ENCODE results near the gene FCHSD2.

The FCHSD2 gene

GRCh38 chr11:72899238-72899637, 242.9 kb downstream of the FCHSD2 start:
- Histone ChIP-seq H3K4me1 (ENCODE audit: control insufficient read depth in 2 of 2, insufficient read depth in 2 of 2, low read length in 2 of 2) (no peaks in the 10 kb centered on the region), H3K27ac (ENCODE audit: low read depth in 2 of 2, low read length in 2 of 2) (no peak overlapping the region), H3K27me3 (ENCODE audit: control insufficient read depth in 2 of 2, insufficient read depth in 2 of 2, low read length in 2 of 2) (no peaks in the 10 kb centered on the region), H3K9ac (ENCODE audit: low read depth in 1 of 2, low read length in 2 of 2) (no peak overlapping the region), H3K4me3 (ENCODE audit: low read length in 2 of 2) (no peak overlapping the region), H3K36me3 (ENCODE audit: control insufficient read depth in 2 of 2, insufficient read depth in 2 of 2, low read length in 2 of 2) (peaks cover 3% of the 10 kb centered on the region in 2 donors), H3K9me3 (ENCODE audit: control insufficient read depth in 2 of 2, low read length in 2 of 2) (no peaks in the 10 kb centered on the region)

- H3K4me1 ChIP-seq (ENCODE audit: control insufficient read depth in 2 of 2, insufficient read depth in 2 of 2, low read length in 2 of 2): no peaks in the 10 kb centered on the region
- H3K27ac ChIP-seq (ENCODE audit: low read depth in 2 of 2, low read length in 2 of 2): no peak overlapping the region
- no peak overlapping the region for H3K4me3 ChIP-seq (ENCODE audit: low read length in 2 of 2)
- H3K9ac ChIP-seq (ENCODE audit: low read depth in 1 of 2, low read length in 2 of 2): no peak overlapping the region
- H3K27me3 ChIP-seq (ENCODE audit: control insufficient read depth in 2 of 2, insufficient read depth in 2 of 2, low read length in 2 of 2): no peaks in the 10 kb centered on the region
- H3K36me3 ChIP-seq (ENCODE audit: control insufficient read depth in 2 of 2, insufficient read depth in 2 of 2, low read length in 2 of 2): peaks cover 0 to 3% of the 10 kb centered on the region in 2 donors
- H3K9me3 ChIP-seq (ENCODE audit: control insufficient read depth in 2 of 2, low read length in 2 of 2): no peaks in the 10 kb centered on the region
Measured at GRCh38 chr11:72897506-72897905, 244.6 kb downstream of the FCHSD2 start.

GRCh38 chr11:72896431-72896830, 245.7 kb downstream of the FCHSD2 start:
- no peak overlapping the region for H3K9ac ChIP-seq (ENCODE audit: low read depth in 1 of 2, low read length in 2 of 2)
- no peak overlapping the region for H3K27ac ChIP-seq (ENCODE audit: low read depth in 2 of 2, low read length in 2 of 2)
- no peaks in the 10 kb centered on the region for H3K9me3 ChIP-seq (ENCODE audit: control insufficient read depth in 2 of 2, low read length in 2 of 2)
- H3K4me3 ChIP-seq (ENCODE audit: low read length in 2 of 2): no peak overlapping the region
- peaks cover 0 to under 1% of the 10 kb centered on the region in 2 donors for H3K36me3 ChIP-seq (ENCODE audit: control insufficient read depth in 2 of 2, insufficient read depth in 2 of 2, low read length in 2 of 2)
- no peaks in the 10 kb centered on the region for H3K27me3 ChIP-seq (ENCODE audit: control insufficient read depth in 2 of 2, insufficient read depth in 2 of 2, low read length in 2 of 2)
- no peaks in the 10 kb centered on the region for H3K4me1 ChIP-seq (ENCODE audit: control insufficient read depth in 2 of 2, insufficient read depth in 2 of 2, low read length in 2 of 2)

GRCh38 chr11:72890881-72891280, 251.2 kb downstream of the FCHSD2 start:
- H3K9ac ChIP-seq (ENCODE audit: low read depth in 1 of 2, low read length in 2 of 2): no peak overlapping the region
- peaks cover 15 to 18% of the 10 kb centered on the region in 2 donors for H3K36me3 ChIP-seq (ENCODE audit: control insufficient read depth in 2 of 2, insufficient read depth in 2 of 2, low read length in 2 of 2)
- H3K9me3 ChIP-seq (ENCODE audit: control insufficient read depth in 2 of 2, low read length in 2 of 2): no peaks in the 10 kb centered on the region
- no peaks in the 10 kb centered on the region for H3K27me3 ChIP-seq (ENCODE audit: control insufficient read depth in 2 of 2, insufficient read depth in 2 of 2, low read length in 2 of 2)
- no peaks in the 10 kb centered on the region for H3K4me1 ChIP-seq (ENCODE audit: control insufficient read depth in 2 of 2, insufficient read depth in 2 of 2, low read length in 2 of 2)
- H3K4me3 ChIP-seq (ENCODE audit: low read length in 2 of 2): no peak overlapping the region
- no peak overlapping the region for H3K27ac ChIP-seq (ENCODE audit: low read depth in 2 of 2, low read length in 2 of 2)

- H3K36me3 ChIP-seq (ENCODE audit: control insufficient read depth in 2 of 2, insufficient read depth in 2 of 2, low read length in 2 of 2): peaks cover 17 to 18% of the 10 kb centered on the region in 2 donors
Measured at GRCh38 chr11:72886619-72887018, 255.5 kb downstream of the FCHSD2 start.

GRCh38 chr11:72885749-72886609, 256.1 kb downstream of the FCHSD2 start:
- no peaks in the 10 kb centered on the region for H3K4me1 ChIP-seq (ENCODE audit: control insufficient read depth in 2 of 2, insufficient read depth in 2 of 2, low read length in 2 of 2)

More at GRCh38 chr11:72886619-72887018, 255.5 kb downstream of the FCHSD2 start:
- Histone ChIP-seq H3K27ac (ENCODE audit: low read depth in 2 of 2, low read length in 2 of 2) (no peak overlapping the region), H3K9ac (ENCODE audit: low read depth in 1 of 2, low read length in 2 of 2) (no peak overlapping the region), H3K27me3 (ENCODE audit: control insufficient read depth in 2 of 2, insufficient read depth in 2 of 2, low read length in 2 of 2) (no peaks in the 10 kb centered on the region), H3K4me1 (ENCODE audit: control insufficient read depth in 2 of 2, insufficient read depth in 2 of 2, low read length in 2 of 2) (no peaks in the 10 kb centered on the region), H3K4me3 (ENCODE audit: low read length in 2 of 2) (no peak overlapping the region), H3K9me3 (ENCODE audit: control insufficient read depth in 2 of 2, low read length in 2 of 2) (no peaks in the 10 kb centered on the region)

GRCh38 chr11:72876147-72876546, 266.0 kb downstream of the FCHSD2 start:
- no peak overlapping the region for H3K9ac ChIP-seq (ENCODE audit: low read depth in 1 of 2, low read length in 2 of 2)
- H3K36me3 ChIP-seq (ENCODE audit: control insufficient read depth in 2 of 2, insufficient read depth in 2 of 2, low read length in 2 of 2): peaks cover 0 to 3% of the 10 kb centered on the region in 2 donors
- H3K27me3 ChIP-seq (ENCODE audit: control insufficient read depth in 2 of 2, insufficient read depth in 2 of 2, low read length in 2 of 2): no peaks in the 10 kb centered on the region
- no peak overlapping the region for H3K4me3 ChIP-seq (ENCODE audit: low read length in 2 of 2)
- H3K27ac ChIP-seq (ENCODE audit: low read depth in 2 of 2, low read length in 2 of 2): no peak overlapping the region
- H3K4me1 ChIP-seq (ENCODE audit: control insufficient read depth in 2 of 2, insufficient read depth in 2 of 2, low read length in 2 of 2): no peaks in the 10 kb centered on the region
- H3K9me3 ChIP-seq (ENCODE audit: control insufficient read depth in 2 of 2, low read length in 2 of 2): no peaks in the 10 kb centered on the region

More at GRCh38 chr11:72885749-72886609, 256.1 kb downstream of the FCHSD2 start:
- Histone ChIP-seq H3K4me3 (ENCODE audit: low read length in 2 of 2) (no peak overlapping the region), H3K9ac (ENCODE audit: low read depth in 1 of 2, low read length in 2 of 2) (no peak overlapping the region), H3K9me3 (ENCODE audit: control insufficient read depth in 2 of 2, low read length in 2 of 2) (no peaks in the 10 kb centered on the region), H3K36me3 (ENCODE audit: control insufficient read depth in 2 of 2, insufficient read depth in 2 of 2, low read length in 2 of 2) (peaks cover 17 to 18% of the 10 kb centered on the region in 2 donors), H3K27ac (ENCODE audit: low read depth in 2 of 2, low read length in 2 of 2) (no peak overlapping the region), H3K27me3 (ENCODE audit: control insufficient read depth in 2 of 2, insufficient read depth in 2 of 2, low read length in 2 of 2) (no peaks in the 10 kb centered on the region)

GRCh38 chr11:72875736-72876135, 266.4 kb downstream of the FCHSD2 start:
- no peaks in the 10 kb centered on the region for H3K4me1 ChIP-seq (ENCODE audit: control insufficient read depth in 2 of 2, insufficient read depth in 2 of 2, low read length in 2 of 2)
- H3K9ac ChIP-seq (ENCODE audit: low read depth in 1 of 2, low read length in 2 of 2): no peak overlapping the region
- H3K4me3 ChIP-seq (ENCODE audit: low read length in 2 of 2): no peak overlapping the region
- no peak overlapping the region for H3K27ac ChIP-seq (ENCODE audit: low read depth in 2 of 2, low read length in 2 of 2)
- no peaks in the 10 kb centered on the region for H3K9me3 ChIP-seq (ENCODE audit: control insufficient read depth in 2 of 2, low read length in 2 of 2)
- peaks cover 0 to 3% of the 10 kb centered on the region in 2 donors for H3K36me3 ChIP-seq (ENCODE audit: control insufficient read depth in 2 of 2, insufficient read depth in 2 of 2, low read length in 2 of 2)
- H3K27me3 ChIP-seq (ENCODE audit: control insufficient read depth in 2 of 2, insufficient read depth in 2 of 2, low read length in 2 of 2): no peaks in the 10 kb centered on the region

- no peaks in the 10 kb centered on the region for H3K4me1 ChIP-seq (ENCODE audit: control insufficient read depth in 2 of 2, insufficient read depth in 2 of 2, low read length in 2 of 2)
- no peak overlapping the region for H3K4me3 ChIP-seq (ENCODE audit: low read length in 2 of 2)
- H3K9me3 ChIP-seq (ENCODE audit: control insufficient read depth in 2 of 2, low read length in 2 of 2): no peaks in the 10 kb centered on the region
- H3K9ac ChIP-seq (ENCODE audit: low read depth in 1 of 2, low read length in 2 of 2): no peak overlapping the region
- H3K27ac ChIP-seq (ENCODE audit: low read depth in 2 of 2, low read length in 2 of 2): no peak overlapping the region
- H3K27me3 ChIP-seq (ENCODE audit: control insufficient read depth in 2 of 2, insufficient read depth in 2 of 2, low read length in 2 of 2): no peaks in the 10 kb centered on the region
- peaks cover 0 to 6% of the 10 kb centered on the region in 2 donors for H3K36me3 ChIP-seq (ENCODE audit: control insufficient read depth in 2 of 2, insufficient read depth in 2 of 2, low read length in 2 of 2)
Measured at GRCh38 chr11:72872012-72872411, 270.1 kb downstream of the FCHSD2 start.

- Histone ChIP-seq H3K4me3 (ENCODE audit: low read length in 2 of 2) (no peak overlapping the region), H3K36me3 (ENCODE audit: control insufficient read depth in 2 of 2, insufficient read depth in 2 of 2, low read length in 2 of 2) (peaks cover 0 to 6% of the 10 kb centered on the region in 2 donors), H3K9ac (ENCODE audit: low read depth in 1 of 2, low read length in 2 of 2) (no peak overlapping the region), H3K4me1 (ENCODE audit: control insufficient read depth in 2 of 2, insufficient read depth in 2 of 2, low read length in 2 of 2) (no peaks in the 10 kb centered on the region), H3K27ac (ENCODE audit: low read depth in 2 of 2, low read length in 2 of 2) (no peak overlapping the region), H3K9me3 (ENCODE audit: control insufficient read depth in 2 of 2, low read length in 2 of 2) (no peaks in the 10 kb centered on the region), H3K27me3 (ENCODE audit: control insufficient read depth in 2 of 2, insufficient read depth in 2 of 2, low read length in 2 of 2) (no peaks in the 10 kb centered on the region)
Measured at GRCh38 chr11:72871119-72871518, 271.0 kb downstream of the FCHSD2 start.

All from mucosa of rectum (tissue), 2 donors.